Measurements from ENCODE around the gene EEF1AKMT2.
"Not testable (repeated sequence)": the region's sequence is repeated elsewhere in the genome, so short reads cannot be mapped to it uniquely, and the experiment has no call there.

EEF1AKMT2 gene

DNA sequence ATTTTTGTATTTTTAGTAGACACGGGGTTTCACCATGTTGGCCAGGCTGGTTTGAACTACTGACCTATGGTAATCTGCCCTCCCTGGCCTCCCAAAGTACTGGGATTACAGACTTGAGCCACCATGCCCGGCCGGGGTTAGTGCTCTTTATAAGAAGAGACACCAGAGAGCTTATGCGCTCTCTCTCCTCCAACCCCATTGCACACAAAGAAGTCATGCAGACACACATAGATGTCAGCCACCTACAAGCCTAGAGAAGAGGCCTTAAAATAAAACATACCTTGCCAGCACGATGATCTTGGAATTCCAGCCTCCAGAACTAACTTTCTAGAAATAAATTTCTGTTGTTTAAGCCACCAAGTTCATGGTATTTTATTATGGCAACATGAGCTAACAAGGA is 37.5 kb downstream of the EEF1AKMT2 start:
- no peak for DNase-seq

- no peak for DNase-seq
Measured at GRCh38 chr10:124748953-124749645, 42.6 kb downstream of the EEF1AKMT2 start.

GRCh38 chr10:124748166-124748565 is 43.5 kb downstream of the EEF1AKMT2 start:
- DNase-seq, result no peak

- no peak for DNase-seq
Measured at GRCh38 chr10:124747745-124748144, 43.9 kb downstream of the EEF1AKMT2 start.

- DNase-seq, result no peak
Measured at GRCh38 chr10:124746992-124747391, 44.7 kb downstream of the EEF1AKMT2 start.

GRCh38 chr10:124746447-124746846 is 45.2 kb downstream of the EEF1AKMT2 start:
- not testable (repeated sequence) for DNase-seq

DNA sequence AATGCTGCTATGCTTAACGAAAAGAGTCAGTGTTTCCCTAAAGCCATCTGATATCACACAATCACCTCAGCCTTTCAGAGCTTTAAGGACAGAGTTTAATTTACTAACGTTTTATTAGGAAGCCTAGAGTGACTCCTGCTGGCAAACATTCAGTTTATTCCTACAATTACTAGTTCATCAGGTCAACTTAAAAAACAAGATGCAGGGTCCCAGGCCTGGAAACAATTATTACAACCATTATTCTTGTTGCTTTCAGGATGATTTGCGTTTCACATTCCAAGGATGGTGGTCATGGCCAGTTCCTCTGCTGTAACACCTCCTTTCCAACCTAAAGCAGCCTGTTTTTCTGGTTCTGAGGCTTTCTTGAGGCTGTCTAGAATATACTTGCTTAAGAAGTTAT is 46.0 kb downstream of the EEF1AKMT2 start:
- no peak for DNase-seq

DNA sequence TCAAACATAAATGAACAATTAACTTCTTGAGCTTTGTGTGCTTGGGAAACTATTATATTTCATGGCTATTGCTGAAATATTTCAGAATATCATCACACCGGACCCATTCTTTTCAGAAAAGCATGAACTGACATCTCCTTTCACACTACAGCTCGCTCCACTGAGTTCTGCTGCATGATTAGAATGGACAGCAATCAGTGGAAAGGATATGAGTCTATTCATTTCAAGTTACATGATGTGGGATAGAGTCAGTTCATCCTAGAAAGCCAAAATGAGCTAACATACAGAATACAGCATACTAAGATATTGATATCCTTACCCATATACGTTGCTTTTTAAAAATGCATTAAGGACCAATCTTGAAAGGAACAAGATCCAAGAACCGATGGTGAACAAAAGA is 46.4 kb downstream of the EEF1AKMT2 start:
- no peak for DNase-seq

DNA sequence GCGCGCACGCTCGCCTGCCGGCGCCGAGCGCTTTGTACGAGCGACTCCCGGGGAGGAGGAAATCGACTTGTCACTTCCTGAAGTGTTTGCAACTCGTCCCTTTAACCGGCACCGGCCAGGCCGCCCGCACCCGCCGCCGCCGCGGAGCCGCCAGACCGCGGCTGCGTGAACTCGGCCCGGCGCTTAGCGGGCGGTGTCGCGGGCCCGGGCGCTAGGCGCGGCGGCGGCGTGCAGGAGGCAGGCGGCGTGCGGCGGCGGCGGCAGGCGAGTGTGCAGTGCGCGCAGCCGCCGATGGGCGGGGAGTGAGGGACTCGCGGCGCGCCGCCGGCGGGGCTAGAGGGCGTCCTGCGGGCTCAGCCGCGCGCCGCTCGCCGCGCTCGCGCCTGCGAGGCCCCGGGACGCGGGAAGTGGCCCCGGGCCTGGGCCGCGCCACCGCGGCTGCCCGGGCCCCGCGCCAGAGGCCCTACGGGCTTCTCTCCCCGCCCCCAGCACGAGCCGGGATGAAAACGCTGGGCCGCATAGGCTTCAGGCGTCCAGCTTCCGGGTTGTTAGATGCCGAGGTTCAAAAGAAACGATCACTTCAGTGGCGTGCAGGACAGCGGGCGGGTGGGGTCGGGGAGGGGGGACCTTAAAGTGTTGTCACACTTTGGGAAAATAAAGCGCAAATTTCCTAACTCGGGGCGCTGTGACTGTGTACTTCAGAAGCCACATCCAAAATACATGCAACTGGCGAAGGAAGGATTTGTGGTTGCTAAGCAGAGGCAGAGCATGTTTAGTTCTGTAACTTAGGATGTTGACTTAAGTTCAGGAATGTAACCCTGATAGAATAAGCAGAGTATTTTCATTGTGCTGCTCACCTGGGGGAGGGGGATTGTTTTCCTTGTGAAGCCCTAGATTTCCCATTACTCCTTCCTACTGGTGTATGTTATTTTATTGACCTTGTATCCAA is 47.3 kb downstream of the EEF1AKMT2 start, which contains the start of gene FAM53B:
TSS of gene FAM53B (minus strand) at position 277 of the 949 bp plus-strand sequence. CDS start 37,665 bp downstream, outside the sequence.
- DNase-seq, result peak; percentile 93

- DNase-seq, result peak; percentile 78
Measured at GRCh38 chr10:124743191-124744101, 48.2 kb downstream of the EEF1AKMT2 start.

DNA sequence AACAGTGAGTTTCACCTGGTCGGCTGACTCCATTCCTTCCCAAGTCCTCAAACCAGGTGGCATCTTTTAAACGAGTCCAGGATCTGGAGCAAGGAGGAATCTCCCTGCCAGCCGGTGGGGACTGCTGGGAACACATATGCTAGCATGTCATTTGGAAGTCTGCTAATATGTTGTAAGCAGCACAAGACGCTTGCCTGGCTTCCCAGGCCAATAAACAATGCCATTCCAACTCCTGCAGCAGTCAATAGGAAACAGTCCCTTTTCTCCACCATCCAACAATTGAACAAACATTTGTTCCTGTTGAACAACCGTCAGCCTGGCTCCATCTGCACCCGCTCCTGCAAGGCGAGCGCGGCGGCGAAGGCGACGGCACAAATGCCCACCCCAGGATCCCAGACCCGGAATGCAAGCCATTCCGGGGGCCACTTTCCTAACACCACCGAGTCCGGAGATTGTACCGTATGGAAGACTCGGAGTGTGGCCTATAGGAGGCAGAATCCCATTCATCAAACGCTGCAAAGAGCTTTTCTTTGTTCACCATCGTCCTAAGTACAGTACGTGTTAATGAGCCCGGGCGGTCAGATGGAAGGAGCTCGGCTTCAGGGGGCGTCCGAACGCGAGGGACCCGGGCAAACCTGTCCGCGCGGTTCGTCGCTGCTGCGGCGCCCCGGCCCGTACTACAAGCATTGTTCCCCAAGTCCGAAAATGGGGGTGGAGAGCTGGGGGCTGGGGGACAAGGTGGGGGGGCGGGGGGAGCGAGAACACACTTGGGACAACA is 49.1 kb downstream of the EEF1AKMT2 start:
- no peak for DNase-seq

- peak; percentile 78 for DNase-seq
Measured at GRCh38 chr10:124741922-124742412, 49.7 kb downstream of the EEF1AKMT2 start.

- DNase-seq, result peak; percentile 92
Measured at GRCh38 chr10:124741281-124741921, 50.3 kb downstream of the EEF1AKMT2 start.

DNA sequence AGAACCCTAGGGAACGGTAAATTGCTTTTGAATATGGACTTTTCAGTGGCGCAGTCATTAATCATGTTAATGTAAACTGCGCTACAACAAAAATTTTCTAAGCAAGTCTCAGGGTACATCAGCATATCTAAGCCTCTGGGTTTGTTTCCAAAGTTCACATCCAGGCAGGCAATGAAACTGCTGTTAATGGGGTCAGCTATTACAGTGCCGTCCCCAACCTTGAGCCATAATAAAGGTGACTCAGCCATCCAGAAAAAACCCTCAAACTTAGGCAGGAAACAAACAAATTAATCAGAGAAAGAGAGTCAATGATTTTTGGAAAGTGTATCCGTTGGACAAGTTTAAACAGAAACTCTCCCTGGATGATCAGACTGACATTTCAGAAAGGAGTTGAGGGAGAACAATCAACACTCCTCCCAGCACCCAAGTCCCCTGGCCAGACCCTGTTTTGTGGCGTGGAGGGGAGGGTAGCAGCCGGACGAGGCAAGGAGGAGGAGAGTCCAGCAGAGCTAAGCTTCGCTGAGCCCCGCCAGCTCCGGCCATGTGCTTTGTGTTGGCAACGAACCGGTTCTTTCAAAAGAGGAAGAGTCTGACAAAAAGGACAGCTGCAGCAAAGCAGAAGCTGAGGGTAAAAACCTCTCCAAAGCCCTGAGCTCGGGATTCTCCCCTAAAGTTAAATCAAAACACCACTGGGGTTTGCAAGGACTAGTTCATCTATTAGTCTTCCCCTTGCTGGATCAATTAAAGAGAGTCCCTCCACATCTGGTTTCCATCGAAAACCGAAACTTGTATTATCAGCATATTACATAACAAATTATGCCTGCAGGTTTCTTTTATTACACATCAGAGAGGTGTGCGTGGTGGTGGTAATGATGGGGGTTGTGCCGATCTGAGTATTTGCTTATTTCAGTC is 51.1 kb downstream of the EEF1AKMT2 start:
- no peak for DNase-seq

DNA sequence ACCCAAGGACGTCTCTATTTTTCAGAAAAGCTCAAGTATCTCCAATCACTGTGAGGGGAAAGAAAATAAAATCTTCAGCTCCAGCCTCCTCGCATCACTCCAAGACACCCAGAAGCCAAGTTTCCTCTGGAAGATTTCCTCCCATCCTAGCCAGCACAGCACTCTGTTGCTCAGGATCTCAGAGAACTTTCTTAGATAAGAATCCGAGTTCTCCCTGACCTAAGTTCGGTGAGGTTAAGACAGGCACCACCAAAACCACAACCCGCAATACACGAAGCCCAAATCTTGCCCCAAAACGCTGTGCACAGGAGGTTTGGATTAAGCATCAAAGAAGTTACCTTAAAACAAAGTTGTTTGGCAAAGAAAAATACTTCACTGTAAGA is 51.7 kb downstream of the EEF1AKMT2 start:
- DNase-seq, result no peak

GRCh38 chr10:124739119-124739921 is 52.4 kb downstream of the EEF1AKMT2 start:
- no peak for DNase-seq

- DNase-seq, result no peak
Measured at GRCh38 chr10:124738441-124738840, 53.2 kb downstream of the EEF1AKMT2 start.

DNA sequence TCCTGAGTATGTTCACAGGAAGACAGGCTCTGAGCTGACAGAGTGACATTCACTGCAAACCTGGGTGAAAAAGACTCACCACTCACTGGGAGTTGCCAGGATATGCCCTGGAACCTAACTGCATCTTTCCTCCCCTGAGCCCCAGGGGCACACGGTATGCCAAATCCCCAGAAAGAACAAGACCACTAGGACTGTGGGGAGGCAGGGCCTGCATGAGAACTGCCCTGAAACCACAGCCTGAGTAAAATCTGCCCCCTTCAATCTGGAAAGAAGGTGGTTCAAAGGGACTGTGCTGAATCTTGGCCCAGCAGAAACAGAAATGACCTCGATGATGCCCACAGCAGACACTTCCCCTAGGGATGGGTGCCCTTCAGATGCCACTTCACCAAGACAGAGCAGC is 54.0 kb downstream of the EEF1AKMT2 start:
- no peak for DNase-seq

DNA sequence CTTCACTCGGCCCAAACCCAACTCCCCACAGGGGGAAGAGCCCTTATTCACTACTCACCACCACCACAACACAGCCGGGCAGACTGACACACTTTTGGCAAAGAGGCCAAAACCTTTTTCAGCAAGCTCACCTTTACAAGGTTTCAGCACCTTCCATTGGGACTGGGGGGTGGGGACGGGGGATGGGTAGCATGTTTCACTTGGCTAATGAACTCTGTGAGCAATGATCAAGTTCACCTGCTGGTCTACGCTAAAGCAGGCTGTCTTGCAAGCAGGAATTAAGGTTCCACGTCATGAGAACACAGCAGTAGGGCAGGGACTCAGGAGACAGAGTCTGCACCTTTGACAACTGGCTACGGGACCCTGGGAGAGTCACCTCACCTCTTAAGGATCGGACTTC is 54.5 kb downstream of the EEF1AKMT2 start:
- no peak for DNase-seq

Measured in activated effector memory CD4-positive, alpha-beta T cell treated with anti-CD3 and anti-CD28 coated beads, Interleukin-2, amount 50 U/mL, for 16 hours (primary cell).